Activated T-cell treated with anti-CD3 and anti-CD28 coated beads for 48 hours (primary cell): Measurements from ENCODE around the gene FNBP1.
"Not testable (repeated sequence)": the region's sequence is repeated elsewhere in the genome, so short reads cannot be mapped to it uniquely, and the experiment has no call there.

ENCODE experiments used
- DNase-seq: peaks from one replicate; pipeline ENCODE4 v3.0.0-alpha.2; 2020; ENCODE audit warnings: low read depth

The FNBP1 gene

DNA sequence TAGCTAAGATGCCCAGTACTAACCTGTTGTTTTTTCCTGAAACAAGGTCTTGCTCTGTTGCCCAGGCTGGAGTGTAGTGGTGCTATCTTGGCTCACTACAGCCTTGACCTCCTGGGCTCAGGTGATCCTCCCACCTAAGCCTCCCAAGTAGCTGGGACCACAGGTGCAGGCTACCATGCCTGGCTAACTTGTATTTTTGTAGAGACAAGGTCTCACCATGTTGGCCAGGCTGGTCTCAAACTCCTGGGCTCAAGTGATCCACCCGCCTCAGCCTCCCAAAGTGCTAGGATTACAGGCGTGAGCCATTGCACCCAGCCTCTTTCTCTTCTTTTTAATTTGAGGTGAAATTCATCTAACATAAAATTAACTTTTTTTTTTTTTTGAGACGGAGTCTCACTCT lies 21.1 kb downstream of the FNBP1 start:
- not testable (repeated sequence) for DNase-seq

DNA sequence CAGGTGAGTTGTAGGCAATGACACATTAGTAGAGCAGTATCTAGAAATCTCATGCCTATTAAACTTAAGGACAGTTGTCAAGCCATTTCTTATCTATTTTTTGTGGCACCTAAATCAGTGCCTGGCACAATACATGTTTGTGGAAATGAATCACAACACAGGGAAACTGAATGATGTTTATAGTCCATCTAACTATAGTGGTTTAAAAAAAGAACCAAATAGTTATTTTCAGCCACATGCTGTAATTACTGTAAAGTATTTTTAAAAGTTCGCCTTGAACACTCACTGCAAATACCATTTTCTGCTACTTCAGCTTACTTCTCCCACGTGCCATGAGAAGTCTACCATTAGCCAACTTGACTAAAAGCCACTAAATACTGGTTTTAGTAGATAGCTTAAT lies 21.9 kb downstream of the FNBP1 start:
- no peak for DNase-seq

DNA sequence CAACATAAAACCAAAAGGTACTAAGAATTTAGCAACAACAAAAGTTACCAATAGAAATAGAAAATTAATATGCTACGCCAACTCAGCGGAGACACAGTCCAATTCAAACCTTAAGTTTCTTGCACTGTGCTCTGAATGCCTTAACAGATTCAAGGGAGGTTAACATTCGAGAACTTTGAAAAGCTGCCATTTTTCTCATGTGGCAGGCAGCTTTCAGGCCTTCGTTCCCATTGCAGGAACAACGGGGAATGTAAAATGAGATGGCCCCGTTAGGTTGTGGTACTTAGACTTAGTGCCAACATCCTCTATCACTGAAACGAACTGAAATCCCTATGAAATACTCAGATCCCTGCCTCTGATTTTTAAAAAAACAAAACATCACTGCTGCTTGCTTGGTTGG lies 22.4 kb downstream of the FNBP1 start:
- DNase-seq, result no peak

DNA sequence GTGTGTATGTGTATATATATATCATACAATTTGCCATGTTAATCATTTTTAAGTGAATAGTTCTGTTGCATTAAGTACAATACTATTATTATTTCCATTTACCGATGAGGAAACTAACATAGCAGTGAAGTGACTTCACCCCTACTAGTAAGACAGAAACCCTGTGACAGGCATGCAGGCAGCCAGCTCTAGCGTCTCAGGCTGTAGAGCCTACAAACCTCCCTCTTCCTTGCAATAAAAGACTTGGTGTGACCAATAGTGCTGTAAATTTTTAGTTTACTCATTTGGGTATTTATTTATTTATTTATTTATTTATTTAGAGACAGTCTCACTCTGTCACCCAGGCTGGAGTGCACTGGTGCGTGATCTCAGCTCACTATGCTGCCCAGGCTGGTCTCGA lies 24.7 kb downstream of the FNBP1 start:
- no peak for DNase-seq

DNA sequence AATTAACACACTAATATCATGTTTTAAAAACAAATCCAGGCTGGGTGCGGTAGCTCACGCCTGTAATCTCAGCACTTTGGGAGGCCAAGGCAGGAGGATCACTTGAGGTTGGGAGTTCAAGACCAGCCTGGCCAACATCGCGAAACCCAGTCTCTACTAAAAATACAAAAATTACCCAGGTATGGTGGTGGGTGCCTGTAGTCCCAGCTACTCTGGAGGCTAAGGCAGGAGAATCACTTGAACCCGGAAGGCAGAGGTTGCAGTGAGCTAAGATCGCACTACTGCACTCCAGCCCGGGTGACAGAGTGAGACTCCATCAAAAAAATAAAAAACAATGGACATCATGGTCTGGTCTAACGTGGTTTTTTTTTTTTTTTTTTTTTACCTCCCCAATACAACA lies 25.5 kb downstream of the FNBP1 start:
- not testable (repeated sequence) for DNase-seq

DNA sequence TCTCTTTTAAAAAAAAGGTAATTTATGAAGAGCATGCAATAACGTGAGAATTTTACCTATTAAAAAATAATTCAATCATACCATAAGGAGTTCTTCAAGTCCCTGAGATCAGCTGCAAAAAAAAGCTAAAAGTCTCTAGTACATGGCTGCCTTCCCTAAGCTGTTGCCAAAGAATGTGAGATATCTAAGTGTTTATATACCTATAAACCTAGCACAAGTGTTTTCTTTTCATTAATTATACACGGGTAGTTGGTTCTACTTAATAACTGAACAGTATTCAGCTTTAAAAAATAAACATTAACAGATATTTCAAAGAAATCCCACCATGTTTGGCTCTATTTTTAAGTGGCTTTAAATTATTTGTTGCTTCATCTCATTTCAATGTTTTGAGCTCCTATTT lies 25.9 kb downstream of the FNBP1 start:
- DNase-seq, result no peak

DNA sequence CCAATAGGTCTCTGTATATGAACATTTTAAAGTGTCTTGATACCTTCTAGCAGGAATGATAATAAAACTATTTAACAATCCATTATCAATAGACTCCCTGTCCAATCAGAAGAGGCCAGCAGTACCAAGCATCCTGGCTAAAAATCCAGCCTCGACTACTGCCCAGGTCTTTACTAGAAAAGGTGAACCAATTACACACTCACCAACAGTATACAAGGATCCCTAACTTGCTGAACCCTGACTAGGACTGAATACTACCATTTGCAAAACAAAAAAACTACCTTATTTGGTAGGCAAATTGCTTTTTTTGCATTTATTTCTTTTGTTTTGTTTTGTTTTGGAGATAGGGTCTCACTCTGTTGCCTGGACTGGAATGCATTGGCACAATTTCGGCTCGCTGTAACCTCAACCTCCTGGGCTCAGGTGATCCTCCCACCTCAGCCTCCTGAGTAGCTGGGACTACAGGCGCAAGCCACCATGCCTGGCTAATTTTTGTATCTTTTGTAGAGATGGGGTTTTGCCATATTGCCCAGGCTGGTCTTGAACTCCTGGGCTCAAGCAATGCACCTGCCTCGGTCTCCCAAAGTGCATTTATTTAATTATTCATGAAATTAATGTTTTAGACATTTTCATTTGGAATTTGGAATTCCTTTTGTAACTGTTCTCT lies 27.5 kb downstream of the FNBP1 start:
- no peak for DNase-seq

DNA sequence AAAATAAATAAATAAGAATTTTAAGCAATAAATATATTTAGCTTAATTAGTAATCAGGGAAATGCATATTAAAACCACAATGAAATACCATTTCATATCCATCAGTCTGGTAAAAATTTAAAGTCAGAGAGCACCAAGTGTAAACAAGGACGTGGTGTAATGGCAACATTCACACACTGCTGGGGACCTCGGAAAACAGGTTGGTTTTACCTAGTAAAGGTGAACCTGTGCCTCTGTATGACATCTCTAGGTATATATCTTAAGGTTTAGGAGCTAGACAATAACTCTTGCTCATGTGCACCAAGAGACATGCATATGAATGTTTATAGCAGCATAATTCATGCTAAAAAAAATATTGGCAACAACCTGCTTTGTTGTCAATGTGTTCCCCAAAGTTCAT lies 29.7 kb downstream of the FNBP1 start:
- DNase-seq, result no peak

DNA sequence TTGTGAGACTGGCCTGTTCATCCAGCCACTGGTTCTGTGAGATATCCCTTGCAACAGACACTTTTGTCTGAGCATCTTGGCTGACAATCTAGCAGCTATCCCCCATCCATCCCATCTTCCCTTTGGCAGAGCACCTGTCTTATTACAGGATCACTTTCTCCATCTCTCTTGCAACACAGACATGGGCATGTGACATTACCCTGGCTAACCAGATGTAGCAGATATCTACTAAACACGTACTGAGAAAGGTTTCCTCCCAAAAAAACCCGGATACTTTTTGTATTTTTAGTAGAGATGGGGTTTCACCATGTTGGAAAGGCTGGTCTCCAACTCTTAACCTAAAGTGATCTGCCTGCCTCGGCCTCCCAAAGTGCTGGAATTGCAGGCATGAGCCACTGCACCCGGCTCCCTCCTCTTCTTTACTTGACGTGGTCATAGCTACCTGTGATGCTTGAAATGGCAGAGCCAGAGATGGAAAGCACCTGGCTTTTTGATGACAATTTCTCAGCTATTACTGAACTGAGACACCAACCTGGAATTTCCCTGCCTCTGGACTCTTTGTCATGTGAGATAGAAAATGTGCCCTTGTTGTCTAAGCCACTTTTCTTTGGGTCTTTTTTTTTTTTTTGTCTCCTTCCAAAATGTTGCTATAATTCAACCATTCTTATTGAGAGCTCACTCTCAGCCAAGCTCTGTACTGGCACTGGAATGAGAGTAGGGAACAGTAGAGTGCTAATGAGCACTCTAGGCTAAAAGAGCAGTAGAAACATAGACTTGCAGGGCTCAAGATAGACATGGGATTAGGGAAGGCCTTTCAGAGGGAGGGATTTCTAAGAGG lies 32.6 kb downstream of the FNBP1 start:
- DNase-seq, result no peak

DNA sequence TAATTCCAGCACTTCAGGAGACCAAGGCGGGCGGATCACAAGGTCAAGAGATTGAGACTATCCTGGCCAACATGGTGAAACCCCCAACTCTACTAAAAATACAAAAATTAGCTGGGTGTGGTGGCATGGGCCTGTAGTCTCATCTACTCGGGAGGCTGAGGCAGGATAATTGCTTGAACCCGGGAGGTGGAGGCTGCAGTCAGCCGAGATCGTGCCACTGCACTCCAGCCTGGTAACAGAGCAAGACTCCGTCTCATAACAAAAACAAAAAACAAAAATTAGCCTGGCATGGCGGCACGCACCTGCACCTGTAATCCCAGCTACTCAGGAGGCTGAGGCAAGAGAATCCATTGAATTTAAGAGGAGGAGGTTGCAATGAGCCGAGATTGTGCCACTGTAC lies 33.4 kb downstream of the FNBP1 start:
- not testable (repeated sequence) for DNase-seq

DNA sequence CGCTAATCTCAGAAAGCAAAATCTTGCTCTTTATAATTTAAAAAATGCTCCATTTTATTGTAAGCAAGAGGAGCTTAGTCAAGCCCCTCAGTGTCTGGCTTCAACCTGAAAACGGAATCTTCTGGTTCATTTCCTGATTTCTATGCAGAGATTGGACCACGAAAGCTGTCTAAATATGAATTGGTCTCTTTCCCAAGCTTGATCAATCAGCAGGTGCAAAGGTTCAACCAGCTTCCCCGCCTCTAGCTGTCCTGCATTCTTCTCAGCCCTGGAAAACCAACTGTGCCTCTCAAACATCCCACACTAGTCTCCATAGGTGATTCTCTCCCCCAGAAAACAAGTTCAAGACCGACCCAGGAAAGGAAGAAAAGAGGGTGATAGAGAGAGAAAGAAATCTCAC lies 34.5 kb downstream of the FNBP1 start:
- no peak for DNase-seq

DNA sequence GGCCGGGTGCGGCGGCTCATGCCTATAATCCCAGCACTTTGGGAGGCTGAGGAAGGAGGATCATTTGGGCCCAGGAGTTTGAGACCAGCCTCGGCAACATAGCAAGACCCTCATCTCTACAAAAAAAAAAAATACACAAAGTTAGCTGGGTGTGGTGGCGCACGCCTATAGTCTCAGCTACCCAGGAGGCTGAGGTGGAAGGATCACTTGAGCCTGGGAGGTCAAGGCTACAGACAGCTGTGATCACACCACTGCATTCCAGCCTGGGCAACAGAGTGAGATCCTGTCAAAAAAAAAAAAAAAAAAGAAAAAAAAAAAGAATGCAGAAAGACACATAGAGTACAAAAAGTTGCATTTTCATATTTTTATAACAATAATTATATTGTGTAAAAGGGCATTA lies 36.0 kb downstream of the FNBP1 start:
- DNase-seq, result not testable (repeated sequence)

DNA sequence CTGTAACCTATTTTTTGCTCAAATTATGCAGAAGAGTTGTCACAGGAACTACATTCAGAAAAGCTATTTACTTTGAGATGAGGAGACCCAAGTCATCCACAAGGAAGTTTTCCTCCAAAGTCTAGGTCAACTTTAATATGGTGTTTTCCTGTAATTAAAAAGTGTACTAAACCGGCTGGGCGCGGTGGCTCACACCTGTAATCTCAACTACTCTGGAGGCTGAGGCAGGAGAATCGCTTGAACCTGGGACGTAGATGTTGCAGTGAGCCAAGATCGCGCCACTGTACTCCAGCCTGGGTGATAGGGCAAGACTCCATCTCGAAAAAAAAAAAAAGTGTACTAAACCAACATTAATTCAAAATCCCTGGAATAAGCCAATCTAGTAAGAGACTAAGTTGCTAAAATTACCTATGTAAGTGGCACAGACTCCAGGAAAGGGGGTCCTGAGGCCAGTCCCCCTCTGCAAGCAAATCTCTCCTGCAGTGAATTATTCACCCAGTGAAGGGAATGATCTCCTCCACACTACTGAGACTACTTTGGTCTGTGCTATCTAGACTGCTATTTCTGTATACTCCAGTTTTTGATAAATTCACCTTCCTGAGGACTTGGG lies 38.9 kb downstream of the FNBP1 start:
- DNase-seq, result no peak

DNA sequence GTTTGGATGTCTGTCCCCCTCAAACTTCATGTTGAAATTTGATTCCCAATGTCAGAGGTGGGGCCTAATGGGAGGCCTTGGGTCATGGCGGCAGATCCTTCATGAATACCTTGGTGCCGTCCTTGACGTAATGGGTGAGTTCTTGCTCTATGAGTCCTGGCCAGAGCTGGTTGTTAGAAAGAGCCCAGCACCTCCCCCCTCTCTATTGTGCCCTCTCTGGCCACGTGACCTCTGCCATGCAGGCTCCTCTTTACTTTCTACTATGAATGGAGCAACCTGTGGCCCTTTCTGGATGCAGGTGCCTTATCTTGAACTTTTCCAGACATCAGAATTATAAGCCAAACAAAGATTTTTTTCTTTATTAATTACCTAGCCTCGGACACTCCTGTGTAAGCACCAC lies 40.7 kb downstream of the FNBP1 start:
- DNase-seq, result no peak

DNA sequence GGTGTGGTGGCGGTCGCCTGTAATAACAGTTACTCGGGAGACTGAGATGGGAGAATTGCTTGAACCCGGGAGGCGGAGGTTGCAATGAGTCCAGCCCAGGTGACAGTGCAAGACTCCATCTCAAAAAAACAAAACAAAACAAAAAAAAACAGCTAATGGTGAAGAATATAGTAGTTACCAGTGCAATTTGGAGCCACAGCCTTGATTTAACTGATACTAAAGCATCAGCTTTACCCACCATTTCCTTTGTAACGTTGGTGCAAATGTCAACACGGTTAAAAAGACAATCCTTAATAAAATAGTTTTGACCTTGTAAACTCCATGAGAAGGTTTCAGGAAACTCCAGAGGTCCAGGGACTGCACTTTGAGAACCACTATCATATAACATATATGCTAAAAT lies 41.8 kb downstream of the FNBP1 start:
- DNase-seq, result no peak

DNA sequence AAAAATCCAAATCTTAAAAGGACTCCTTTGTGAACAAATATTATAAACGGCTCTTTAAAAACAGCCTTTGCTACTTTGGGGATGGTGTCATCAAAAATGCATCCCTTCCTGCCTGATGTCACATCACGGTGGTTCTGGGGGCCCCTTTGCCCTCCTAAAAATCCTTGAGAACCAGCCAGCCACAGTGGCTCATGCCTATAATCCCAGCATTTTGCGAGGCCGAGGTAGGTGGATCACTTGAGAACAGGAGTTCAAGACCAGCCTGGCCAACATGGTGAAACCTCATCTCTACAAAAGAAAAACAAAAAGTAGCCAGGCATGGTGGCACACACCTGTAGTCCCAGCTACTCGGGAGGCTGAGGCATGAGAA lies 43.9 kb downstream of the FNBP1 start:
- no peak for DNase-seq

DNA sequence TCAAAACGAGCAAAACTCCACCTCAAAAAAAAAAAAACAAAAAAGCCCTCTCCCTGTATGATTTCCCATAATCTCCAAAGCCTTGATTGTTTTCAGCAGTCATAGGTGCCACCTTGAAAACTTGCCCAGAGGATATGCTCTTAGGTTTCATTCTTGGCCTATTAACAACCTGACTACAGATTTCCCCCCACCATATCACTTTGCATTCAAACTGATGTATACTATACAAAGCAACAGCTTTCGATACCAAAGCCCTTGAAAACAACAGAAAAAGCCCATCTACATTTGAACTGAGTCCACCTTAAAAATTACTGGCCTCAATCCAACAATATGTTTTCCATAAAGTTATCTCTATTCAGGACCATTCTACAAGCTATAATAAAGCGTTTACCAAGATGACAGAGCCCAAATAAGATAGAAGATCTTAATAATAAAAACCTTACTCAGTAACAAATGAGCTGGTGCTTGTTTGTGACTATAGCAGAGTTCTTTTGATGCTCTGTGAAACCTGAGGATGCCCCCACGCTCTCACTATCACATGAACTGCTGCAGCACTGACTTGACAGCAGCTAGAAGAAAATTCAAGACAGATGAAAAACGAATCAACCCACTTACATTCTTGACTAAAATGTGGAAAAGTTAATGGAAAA lies 44.4 kb downstream of the FNBP1 start:
- no peak for DNase-seq

DNA sequence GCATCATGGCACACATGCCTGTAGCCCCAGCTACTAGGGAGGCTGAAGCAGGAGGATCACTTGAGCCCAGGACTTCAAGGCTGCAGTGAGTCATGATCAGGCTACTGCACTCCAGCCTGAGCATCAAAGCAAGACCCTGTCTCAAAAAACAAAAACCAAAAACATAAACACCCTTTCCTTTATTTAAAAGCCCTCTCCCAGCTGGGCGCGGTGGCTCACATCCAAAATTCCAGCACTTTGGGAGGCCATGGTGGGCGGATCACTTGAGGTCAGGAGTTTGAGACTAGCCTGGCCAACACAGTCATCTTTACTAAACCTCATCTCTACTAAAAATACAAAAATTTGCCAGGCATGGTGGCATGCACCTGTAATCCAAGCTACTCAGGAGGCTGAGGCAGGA lies 45.3 kb downstream of the FNBP1 start:
- DNase-seq, result not testable (repeated sequence)

DNA sequence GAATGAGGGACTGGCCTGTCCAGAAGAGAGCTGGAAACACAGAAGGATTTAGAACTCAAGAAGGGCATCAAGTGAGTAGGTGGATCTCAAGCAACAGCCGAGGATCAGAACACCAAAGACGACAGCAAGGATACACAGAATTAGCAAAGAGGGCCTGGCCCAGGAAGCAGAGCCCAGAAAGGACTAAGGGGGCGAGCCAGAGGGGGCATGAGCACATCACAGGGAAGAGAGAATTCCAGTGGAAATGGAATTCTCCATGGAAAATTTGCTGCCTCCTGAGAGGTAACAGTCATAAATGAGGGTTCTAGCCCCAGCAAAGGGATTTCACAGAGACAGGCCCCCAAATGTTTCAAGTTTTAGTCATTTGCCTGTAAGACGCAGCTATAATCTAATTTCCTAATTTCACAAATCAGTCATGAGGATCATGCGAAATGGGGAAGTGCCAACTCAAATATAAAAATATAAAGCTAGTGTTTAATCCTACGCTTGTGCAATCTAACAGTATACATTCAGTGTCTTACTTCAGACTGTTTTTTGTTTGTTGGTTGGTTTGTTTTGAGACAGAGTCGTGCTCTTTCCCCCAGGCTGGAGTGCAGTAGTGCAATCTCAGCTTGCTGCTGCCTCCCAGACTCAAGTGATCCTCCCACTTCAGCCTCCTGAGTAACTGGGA lies 46.7 kb downstream of the FNBP1 start:
- no peak for DNase-seq

DNA sequence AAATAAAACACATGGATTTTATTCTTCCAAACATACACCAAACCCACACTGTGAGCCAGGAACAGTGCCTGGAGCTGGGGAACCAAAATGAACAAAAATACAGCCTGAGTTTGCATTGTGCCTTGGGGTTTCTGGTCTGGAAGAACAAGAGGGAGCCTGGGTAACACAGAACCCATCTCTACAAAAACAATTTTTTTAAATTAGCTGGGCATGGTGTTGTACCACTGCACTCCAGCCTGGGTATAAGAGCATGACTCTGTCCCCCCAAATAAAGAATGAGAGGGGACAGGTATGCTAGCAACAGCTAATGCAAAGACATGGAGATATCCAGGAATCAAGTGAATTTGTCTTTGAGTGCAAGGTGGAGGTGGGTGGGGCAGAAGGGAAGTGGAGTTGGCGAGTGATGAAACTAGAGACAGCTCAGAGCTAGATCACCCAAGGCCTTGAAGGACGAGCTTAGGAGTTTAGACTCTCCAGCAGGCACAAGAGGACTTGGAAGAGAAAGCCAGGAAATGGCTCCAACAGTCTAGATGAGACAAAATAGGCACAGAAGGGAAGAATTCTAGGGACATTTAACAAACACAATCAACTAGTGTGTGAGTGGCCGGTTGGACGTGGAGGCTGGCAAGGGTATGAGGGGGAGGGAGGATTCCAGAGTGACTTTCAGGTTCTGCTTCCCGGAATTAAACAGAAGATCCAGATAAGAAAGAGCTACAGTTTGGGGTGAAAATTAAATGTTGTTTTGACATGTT lies 47.4 kb downstream of the FNBP1 start:
- DNase-seq, result no peak

DNA sequence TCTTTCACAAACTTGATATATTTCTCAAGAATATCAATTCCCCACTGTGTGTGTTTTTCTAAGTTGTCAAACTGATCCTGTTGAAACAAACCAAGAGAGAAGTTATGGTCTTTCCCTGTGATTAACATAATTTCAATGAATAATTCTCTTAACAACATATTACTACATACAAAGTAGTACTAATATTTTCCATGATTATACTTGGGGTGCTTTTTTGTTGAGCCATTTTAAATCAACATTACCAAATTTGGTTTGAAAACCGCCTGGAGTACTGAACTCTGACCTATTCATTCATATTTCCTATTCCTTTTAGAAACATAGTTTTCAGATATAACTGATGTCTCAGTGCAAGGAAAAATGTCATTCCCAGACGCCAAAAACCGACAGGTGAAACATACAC lies 48.1 kb downstream of the FNBP1 start:
- no peak for DNase-seq

DNA sequence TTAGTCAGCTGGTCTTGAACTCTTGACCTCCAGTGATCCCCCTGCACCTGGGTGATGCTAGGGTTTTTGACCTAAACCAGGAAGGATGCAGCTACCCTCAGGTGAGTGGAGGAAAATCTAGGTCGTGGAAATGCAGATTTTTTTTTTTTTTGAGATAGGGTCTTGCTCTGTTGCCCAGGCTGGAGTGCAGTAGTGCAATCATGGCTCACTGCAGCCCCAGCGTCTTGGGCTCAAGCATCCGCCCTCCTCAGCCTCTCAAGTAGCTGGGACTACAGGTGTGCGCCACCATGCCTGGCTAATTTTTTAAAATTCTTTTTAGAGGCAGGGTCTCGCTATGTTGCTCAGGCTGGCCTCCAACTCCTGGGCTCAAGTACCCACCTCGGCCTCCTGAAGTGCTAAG lies 51.9 kb downstream of the FNBP1 start:
- DNase-seq, result not testable (repeated sequence)
